ENCODE results near the gene TAF1B.

Gene TAF1B

DNA sequence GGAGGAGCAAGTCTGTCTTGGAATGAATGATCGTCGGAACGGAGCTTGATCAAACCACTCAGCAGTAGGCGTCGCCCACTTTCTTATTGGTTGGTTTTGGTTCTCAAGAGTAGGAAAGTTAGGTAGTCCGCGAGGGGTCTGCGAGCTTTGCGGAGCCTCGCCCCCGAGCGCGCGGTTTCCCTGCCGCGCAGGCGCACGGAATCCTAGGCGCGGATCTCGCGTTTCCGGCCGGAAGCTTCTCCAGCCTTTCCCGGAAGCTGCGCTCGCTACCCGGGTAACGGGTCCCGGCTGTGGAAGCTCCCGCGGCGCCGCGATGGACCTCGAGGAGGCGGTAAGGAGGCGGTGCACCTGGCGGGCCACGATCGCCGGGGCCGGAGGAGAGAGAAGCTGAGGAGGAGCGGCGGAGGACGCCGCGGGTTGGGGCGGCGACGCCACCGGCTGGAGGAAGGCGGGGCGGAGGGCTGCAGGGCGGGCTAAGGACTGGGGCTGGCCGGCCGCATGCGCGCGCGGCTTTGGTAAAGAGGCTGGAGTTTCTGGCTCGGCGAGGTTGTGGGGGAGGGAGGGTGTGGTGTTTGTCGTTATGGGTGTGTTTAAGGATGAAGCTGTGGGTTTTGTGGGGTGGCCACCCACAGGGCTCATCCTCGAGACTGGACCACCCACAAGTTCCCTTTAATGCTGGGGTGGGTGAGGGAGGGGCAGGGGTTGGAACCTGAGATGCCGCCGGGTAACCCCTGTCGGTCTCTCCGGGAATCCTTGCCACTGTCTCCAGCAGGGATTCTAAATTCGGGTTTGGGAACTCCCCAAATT is at the start of gene TAF1B:
Gene TAF1B, plus strand, starts transcription at position 246 of the 807 bp plus-strand sequence. Its CDS starts 68 bp downstream, at position 314.
- Mint-ChIP-seq H3K4me3 (peak within 1 kb of the TSS; percentile 89), H3K4me1 (ENCODE audit: low read depth) (peaks cover 51% of the 10 kb centered on the region), H3K36me3 (ENCODE audit: low read depth) (peaks cover 48% of the 10 kb centered on the region), H3K9me3 (no peaks in the 10 kb centered on the region), H3K27ac (peak within 1 kb of the TSS; percentile 94), H3K27me3 (no peaks in the 10 kb centered on the region)
- DNase-seq, result peak; percentile 93

DNA sequence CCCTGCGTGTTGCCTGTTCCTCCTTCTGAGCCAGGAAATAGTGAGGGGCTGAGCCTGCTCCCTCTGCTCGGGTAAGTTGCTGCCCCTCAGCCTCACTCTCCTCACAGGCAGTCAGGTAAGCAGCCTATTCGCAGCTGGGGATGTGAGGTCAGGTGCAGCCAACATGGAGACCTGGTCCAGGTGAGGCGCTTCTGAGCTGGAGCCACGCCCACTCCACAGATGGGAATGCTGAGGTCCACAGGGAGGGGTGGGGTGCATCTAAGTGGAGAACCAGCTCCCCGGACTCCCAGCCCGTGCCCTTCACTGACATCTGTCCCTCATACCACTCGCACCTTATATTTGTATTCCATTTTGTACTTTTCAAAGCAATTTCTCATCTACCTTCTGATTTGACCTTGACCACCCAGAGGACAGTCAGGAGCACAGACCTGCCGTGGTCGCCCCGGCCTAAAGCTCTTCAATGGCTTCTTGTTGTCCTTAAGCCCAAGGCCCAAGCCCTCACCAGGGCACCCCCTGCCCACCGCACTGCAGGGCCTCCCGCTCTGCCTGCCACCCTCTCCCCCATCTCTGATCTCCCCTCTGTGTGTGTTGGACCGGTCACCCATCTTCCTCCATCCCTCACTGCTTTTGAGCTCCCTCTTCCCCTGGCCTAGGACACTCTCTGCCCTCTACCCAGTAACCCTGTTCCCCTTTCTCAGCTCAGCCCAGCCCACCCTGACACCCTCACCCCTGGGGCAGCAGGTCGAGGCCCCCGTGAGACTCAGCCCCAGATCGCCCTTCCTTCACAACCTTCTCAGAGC is 49.2 kb upstream of the TAF1B start:
- DNase-seq, result no peak
- Mint-ChIP-seq H3K27ac (no peak overlapping the region), H3K4me3 (no peak overlapping the region), H3K9me3 (peaks cover 1% of the 10 kb centered on the region), H3K36me3 (ENCODE audit: low read depth) (no peaks in the 10 kb centered on the region), H3K27me3 (no peaks in the 10 kb centered on the region), H3K4me1 (ENCODE audit: low read depth) (peaks cover 14% of the 10 kb centered on the region)

DNA sequence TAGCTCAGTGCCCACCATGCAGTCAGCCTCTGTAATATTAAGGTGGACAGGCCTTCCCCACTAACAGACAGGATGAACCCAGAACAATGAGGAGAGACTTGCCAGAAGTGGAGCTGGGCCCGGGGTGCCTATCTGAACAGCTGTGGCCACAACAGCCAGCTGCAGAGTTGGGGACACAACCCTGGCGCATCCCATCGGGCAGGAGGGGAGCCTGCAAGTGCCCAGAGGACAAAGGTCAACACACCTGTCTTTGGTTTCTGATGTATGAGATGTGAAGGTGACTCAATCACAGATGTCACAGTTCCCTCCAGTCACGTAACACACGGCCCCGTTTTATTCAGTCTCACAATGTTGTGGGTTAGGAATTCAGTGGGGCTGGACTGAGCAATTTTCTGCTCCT is 48.2 kb upstream of the TAF1B start:
- DNase-seq, result no peak
- H3K4me1 Mint-ChIP-seq (ENCODE audit: low read depth), result peaks cover 23% of the 10 kb centered on the region
- H3K9me3 Mint-ChIP-seq, result no peaks in the 10 kb centered on the region
- no peaks in the 10 kb centered on the region for H3K36me3 Mint-ChIP-seq (ENCODE audit: low read depth)
- no peaks in the 10 kb centered on the region for H3K27me3 Mint-ChIP-seq
- no peak overlapping the region for H3K27ac Mint-ChIP-seq
- H3K4me3 Mint-ChIP-seq, result no peak overlapping the region

DNA sequence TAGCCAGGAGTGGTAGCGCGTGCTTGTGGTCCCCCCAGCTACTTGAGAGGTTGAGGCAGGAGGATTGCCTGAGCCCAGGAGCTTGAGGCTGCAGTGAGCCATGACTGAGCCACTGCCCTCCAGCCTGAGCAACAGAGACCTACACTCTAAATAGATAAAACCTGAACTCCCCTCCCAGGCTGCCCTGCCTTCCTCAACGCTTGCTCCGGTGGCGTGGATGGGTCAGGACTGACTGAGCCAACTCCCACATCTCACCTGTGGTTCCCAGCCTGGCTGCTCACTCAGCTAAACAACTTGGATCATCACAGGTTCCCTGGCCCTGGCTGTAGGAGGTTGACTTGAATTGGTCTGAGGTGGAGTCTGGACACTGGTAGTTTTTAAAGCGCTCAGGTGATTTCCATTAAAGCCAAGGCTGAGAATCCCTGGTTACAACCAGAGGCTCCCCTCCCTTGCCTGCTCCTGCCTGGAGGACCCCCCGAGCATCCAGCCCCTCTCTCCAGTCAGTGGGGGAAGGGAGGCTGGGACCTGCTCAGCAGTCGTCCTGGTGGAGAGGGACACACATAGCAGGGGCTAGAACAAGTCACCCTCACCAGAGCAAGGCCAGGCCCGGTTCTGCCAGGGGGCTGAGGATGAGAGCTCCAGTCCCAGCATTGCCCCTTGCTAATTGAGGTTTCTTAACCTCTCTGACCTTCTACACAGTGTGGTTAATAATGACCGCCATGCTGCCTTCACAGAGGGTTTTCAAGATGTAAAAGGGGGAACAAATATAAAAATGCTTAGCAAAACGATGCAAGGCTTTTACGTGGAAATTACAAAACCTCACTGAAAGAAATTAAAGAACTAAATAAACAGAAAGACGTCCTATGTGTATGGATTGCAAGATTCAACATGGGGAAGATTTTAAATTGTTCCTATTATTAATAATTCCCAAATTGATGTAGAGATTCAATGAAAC is 46.9 kb upstream of the TAF1B start:
- no peak for DNase-seq
- Mint-ChIP-seq H3K27me3 (no peaks in the 10 kb centered on the region), H3K36me3 (ENCODE audit: low read depth) (no peaks in the 10 kb centered on the region)

GRCh38 chr2:9797086-9797485 is 46.2 kb upstream of the TAF1B start:
- H3K9me3 Mint-ChIP-seq, result no peaks in the 10 kb centered on the region
- no peaks in the 10 kb centered on the region for H3K36me3 Mint-ChIP-seq (ENCODE audit: low read depth)
- DNase-seq, result no peak
- H3K27me3 Mint-ChIP-seq, result no peaks in the 10 kb centered on the region
- no peak overlapping the region for H3K27ac Mint-ChIP-seq
- H3K4me1 Mint-ChIP-seq (ENCODE audit: low read depth), result peaks cover 38% of the 10 kb centered on the region
- H3K4me3 Mint-ChIP-seq, result no peak overlapping the region

More for the DNA sequence above, 46.9 kb upstream of the TAF1B start:
- peaks cover 35% of the 10 kb centered on the region for H3K4me1 Mint-ChIP-seq (ENCODE audit: low read depth)
- no peaks in the 10 kb centered on the region for H3K9me3 Mint-ChIP-seq
- no peak overlapping the region for H3K27ac Mint-ChIP-seq
- H3K4me3 Mint-ChIP-seq, result no peak overlapping the region

- Mint-ChIP-seq H3K36me3 (ENCODE audit: low read depth) (no peaks in the 10 kb centered on the region), H3K4me1 (ENCODE audit: low read depth) (peaks cover 35% of the 10 kb centered on the region), H3K27me3 (no peaks in the 10 kb centered on the region), H3K9me3 (no peaks in the 10 kb centered on the region), H3K27ac (no peak overlapping the region), H3K4me3 (no peak overlapping the region)
- no peak for DNase-seq
These were observed 45.4 kb upstream of the TAF1B start for GRCh38 chr2:9797681-9798556.

DNA sequence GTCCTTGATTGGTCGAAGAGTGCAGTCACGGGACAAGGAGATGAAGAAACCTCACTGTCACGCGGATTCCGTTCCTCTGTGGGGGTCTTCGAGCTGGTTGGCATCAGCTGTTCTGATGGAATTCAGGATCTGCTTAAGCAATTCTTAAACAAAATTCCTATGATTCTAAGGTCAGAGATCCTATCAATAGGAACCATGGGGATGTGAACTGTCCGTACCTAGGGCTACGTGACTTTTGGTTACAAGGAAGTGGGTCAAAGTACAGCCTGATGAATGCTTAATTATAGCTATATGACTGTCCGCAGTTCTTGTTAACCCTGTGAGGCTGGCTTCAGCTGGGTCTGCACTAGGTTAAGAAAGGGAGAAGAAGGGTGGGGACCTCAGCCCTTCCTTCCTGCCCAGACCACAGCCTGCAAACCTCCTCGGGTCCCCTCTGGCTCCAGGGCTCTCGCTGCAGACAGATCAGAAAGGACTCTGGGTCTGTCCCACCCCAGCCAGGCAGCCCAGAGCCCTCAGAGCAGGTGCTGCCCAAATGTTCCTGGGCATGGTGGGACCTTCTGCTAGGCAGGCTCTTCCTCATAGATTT is 44.2 kb upstream of the TAF1B start:
- no peak for DNase-seq
- Mint-ChIP-seq H3K9me3 (no peaks in the 10 kb centered on the region), H3K27me3 (no peaks in the 10 kb centered on the region), H3K4me3 (no peak overlapping the region), H3K36me3 (ENCODE audit: low read depth) (no peaks in the 10 kb centered on the region), H3K4me1 (ENCODE audit: low read depth) (peaks cover 31% of the 10 kb centered on the region), H3K27ac (no peak overlapping the region)

DNA sequence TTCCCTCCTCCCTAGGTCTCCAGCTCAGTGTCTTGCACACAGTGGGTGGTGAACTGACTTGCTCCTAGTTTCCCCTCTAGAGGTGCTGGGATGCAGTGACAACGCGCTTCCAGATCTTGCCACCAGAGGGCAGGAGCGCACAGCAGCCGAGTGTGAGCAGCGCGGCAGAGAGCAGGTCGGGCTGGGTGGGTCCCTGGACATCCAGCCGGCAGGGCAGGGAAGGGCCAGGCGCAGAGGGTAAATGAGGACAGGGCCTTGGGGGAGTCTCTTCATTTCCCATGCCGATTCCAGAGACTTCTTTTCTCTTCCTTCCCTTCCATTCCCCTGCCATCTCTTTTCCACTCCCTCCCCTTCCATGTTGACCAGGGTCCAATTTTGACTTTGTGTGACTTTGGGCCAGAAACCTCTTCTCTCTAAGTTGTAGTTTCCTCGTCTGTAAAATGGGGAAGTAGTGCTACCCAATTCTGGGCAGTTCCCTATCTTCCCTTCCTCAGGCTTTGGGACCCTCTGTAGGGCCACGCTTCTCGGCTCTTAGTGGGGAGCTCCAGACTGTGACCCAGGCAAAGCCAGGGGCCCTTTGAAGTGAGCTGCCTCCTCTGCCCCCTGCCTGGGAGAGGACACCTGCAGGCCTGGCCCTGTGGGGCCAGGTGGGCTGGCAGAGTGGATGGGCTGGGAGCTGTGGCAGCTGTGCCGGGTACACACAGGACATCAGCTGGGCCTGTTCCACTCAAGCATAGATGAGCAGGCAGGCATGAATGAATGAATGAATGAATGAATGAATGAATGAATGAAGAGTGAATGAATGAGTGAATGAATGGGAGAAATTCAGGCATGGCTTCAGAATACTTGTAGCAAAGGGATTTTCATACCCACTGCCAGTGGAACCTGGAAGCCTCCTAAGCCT is 43.3 kb upstream of the TAF1B start:
- Mint-ChIP-seq H3K4me1 (ENCODE audit: low read depth) (peaks cover 31% of the 10 kb centered on the region), H3K4me3 (no peak overlapping the region), H3K27ac (no peak overlapping the region), H3K9me3 (no peaks in the 10 kb centered on the region), H3K27me3 (no peaks in the 10 kb centered on the region), H3K36me3 (ENCODE audit: low read depth) (no peaks in the 10 kb centered on the region)
- peak; percentile 94 for DNase-seq

GRCh38 chr2:9800639-9800974 is 42.7 kb upstream of the TAF1B start:
- no peak for DNase-seq
- Mint-ChIP-seq H3K9me3 (no peaks in the 10 kb centered on the region), H3K27ac (no peak overlapping the region), H3K4me3 (no peak overlapping the region), H3K4me1 (ENCODE audit: low read depth) (peaks cover 31% of the 10 kb centered on the region), H3K36me3 (ENCODE audit: low read depth) (no peaks in the 10 kb centered on the region), H3K27me3 (no peaks in the 10 kb centered on the region)

DNA sequence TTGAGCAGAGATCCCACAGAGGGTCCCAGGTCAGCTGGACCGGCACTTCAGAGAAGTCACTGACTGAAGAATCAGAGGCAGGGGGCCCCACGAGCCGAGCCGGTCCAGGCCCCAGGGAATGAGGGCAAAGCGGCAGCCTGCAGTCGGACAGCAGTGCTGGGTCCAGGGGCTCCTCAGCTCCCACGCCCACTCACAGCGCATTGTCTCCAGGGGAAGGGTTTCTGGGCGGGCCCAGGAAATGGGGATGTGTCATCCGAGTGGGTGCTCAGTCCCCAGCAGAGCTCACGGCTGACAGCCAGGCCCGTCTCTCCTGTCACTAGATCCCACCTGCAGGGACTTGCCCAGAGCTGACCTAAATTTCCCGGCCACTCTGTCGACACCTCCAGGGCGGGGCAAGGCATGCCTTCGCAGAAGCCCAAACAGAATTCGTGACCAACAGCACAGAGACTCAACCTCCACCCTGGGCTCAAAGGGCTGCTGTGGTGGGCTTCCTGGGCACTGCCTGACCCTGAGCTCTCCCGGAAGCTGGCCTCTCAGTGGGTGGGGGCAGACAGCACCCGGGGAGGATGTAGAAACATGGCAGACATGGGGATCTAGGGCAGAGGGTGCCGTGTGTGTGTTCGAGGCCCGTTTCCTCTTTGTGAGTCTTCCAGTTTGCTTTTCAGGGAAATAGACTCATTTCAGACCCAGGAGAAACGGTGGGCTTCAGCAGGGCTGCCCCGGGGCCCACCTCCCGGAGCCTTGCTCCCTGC is 42.1 kb upstream of the TAF1B start:
- peak; percentile 64 for DNase-seq
- no peak overlapping the region for H3K4me3 Mint-ChIP-seq
- H3K36me3 Mint-ChIP-seq (ENCODE audit: low read depth), result no peaks in the 10 kb centered on the region
- no peaks in the 10 kb centered on the region for H3K9me3 Mint-ChIP-seq
- H3K27ac Mint-ChIP-seq, result peak overlapping the region; percentile 79
- peaks cover 31% of the 10 kb centered on the region for H3K4me1 Mint-ChIP-seq (ENCODE audit: low read depth)
- H3K27me3 Mint-ChIP-seq, result no peaks in the 10 kb centered on the region

DNA sequence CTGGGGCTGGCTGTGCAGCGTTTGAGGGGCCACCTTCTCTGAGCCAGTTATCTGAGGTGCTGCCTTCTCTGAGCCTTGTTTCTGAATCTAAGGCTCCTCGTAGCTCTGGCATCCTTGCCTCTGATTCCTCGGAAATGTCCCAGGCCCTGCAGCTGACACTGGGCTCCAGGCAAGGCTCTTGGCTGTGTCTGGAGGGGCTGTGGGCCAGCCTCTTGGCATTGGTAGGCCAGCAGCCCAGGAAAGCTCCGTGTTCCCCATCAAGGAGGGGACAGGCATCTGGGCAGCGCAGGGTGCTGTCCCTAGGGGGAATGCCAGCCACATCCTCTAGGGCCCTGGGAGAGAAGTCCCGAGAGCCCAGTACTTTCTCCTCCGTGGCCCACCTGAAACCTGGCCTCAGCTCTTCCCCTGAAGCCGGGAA is 40.7 kb upstream of the TAF1B start:
- no peaks in the 10 kb centered on the region for H3K9me3 Mint-ChIP-seq
- peaks cover 31% of the 10 kb centered on the region for H3K4me1 Mint-ChIP-seq (ENCODE audit: low read depth)
- no peak overlapping the region for H3K27ac Mint-ChIP-seq
- no peaks in the 10 kb centered on the region for H3K36me3 Mint-ChIP-seq (ENCODE audit: low read depth)
- no peaks in the 10 kb centered on the region for H3K27me3 Mint-ChIP-seq
- no peak for DNase-seq
- H3K4me3 Mint-ChIP-seq, result no peak overlapping the region
